Measurements from ENCODE around the gene AGXT2. TPM values are rescaled to one million over a fixed set of nuclear protein-coding genes. Genes with fewer than 3 reads are reported as not detected.

AGXT2 gene
- total and polyA plus RNA-seq, 2 of the 13 experiments (the other 11 are each of a cell fraction or from before 2014, with no cell fraction given): 0.04 to 0.13 TPM

GRCh38 chr5:35026280-35026840, 21.4 kb downstream of the AGXT2 start (continued):
- no peak for TF ChIP-seq ZBTB39 (CRISPR knock-in tag; IDR thresholded peaks at IDR 0.05)
- no peak for TF ChIP-seq ZFX (CRISPR knock-in tag; IDR thresholded peaks at IDR 0.05; ENCODE audit: low read depth)
- TF ChIP-seq GATAD2A (CRISPR knock-in tag; IDR thresholded peaks at IDR 0.05): peak; percentile 18; the same call in 1 of the 2 replicates
- peak; percentile 85; the same call in 1 of the 2 replicates for TF ChIP-seq CEBPB (IDR thresholded peaks at IDR 0.05; ENCODE audit: borderline replicate concordance, low read depth, low read length)
- TF ChIP-seq ZNF556 (CRISPR knock-in tag; IDR thresholded peaks at IDR 0.05; ENCODE audit: borderline replicate concordance): no peak
- TF ChIP-seq NFE2 (CRISPR knock-in tag; IDR thresholded peaks at IDR 0.05): no peak

GRCh38 chr5:35024911-35025510, 22.7 kb downstream of the AGXT2 start:
- Histone ChIP-seq H3K4me3 (replicated peaks in 1 of 3; ENCODE audit: insufficient read depth in 1 of 3, low read depth in 2 of 3, low read length in 3 of 3) (no peak overlapping the region), H3K27me3 (ENCODE audit: control insufficient read depth in 1 of 2, insufficient read depth in 2 of 2, low read length in 2 of 2) (no peaks in the 10 kb centered on the region; a peak in 1 of 5 replicates), H3K79me2 (ENCODE audit: insufficient read depth, low read length) (no peaks in the 10 kb centered on the region), H4K20me1 (ENCODE audit: insufficient read depth, low read length) (no peaks in the 10 kb centered on the region), H3K4me2 (ENCODE audit: low read depth, low read length) (no peak overlapping the region), H3K27ac (ENCODE audit: extremely low read length, insufficient read depth, low read length) (no peak overlapping the region), H3K36me3 (replicated peaks in 1 of 2; ENCODE audit: control insufficient read depth in 1 of 2, insufficient read depth in 2 of 2, low read length in 2 of 2) (no peaks in the 10 kb centered on the region), H2AFZ (ENCODE audit: low read length) (no peak overlapping the region), H3K4me1 (ENCODE audit: insufficient read depth, low read length) (peaks cover 34% of the 10 kb centered on the region), H3K9me3 (ENCODE audit: low read length) (no peaks in the 10 kb centered on the region), H3K9ac (ENCODE audit: insufficient read depth, low read depth, low read length) (no peak overlapping the region)
- TF ChIP-seq ZNF616 (CRISPR knock-in tag; IDR thresholded peaks at IDR 0.05; ENCODE audit: low read depth) (no peak), ZNF317 (CRISPR knock-in tag; IDR thresholded peaks at IDR 0.05) (no peak), MATR3 (CRISPR knock-in tag; IDR thresholded peaks at IDR 0.05) (no peak), NCOA5 (CRISPR knock-in tag; IDR thresholded peaks at IDR 0.05) (no peak), ZNF713 (CRISPR knock-in tag; IDR thresholded peaks at IDR 0.05) (no peak), ZNF775 (CRISPR knock-in tag; IDR thresholded peaks at IDR 0.05; ENCODE audit: borderline replicate concordance) (no peak), MLXIP (CRISPR knock-in tag; IDR thresholded peaks at IDR 0.05; ENCODE audit: borderline replicate concordance) (no peak), BCL6 (CRISPR knock-in tag; IDR thresholded peaks at IDR 0.05) (no peak), ZNF556 (CRISPR knock-in tag; IDR thresholded peaks at IDR 0.05; ENCODE audit: borderline replicate concordance) (no peak), CENPT (CRISPR knock-in tag; IDR thresholded peaks at IDR 0.05; ENCODE audit: low read depth) (no peak), MYNN (CRISPR knock-in tag; IDR thresholded peaks at IDR 0.05; ENCODE audit: low read depth) (no peak), SNAI1 (CRISPR knock-in tag; IDR thresholded peaks at IDR 0.05; ENCODE audit: borderline replicate concordance) (no peak), ZNF792 (CRISPR knock-in tag; IDR thresholded peaks at IDR 0.05) (no peak), SPEN (CRISPR knock-in tag; IDR thresholded peaks at IDR 0.05; ENCODE audit: low read depth) (no peak), ZNF678 (CRISPR knock-in tag; IDR thresholded peaks at IDR 0.05) (no peak)
- ChIA-PET POLR2A (no interaction called here), CTCF (ENCODE audit: low intra/inter-chr PET ratio, low total read pairs) (no interaction called here)
- intact Hi-C loops (cut with micrococcal nuclease; ENCODE audit: unreplicated experiment): loop anchor here (10.0 kb wide), 1 partner anchor 300 kb away; no protein-coding TSS in a partner anchor
- ATAC-seq (no peak), DNase-seq (ENCODE audit: low spot score) (no peak), FAIRE-seq (no peak)
- in situ Hi-C loops (cut with HindIII; ENCODE audit: extremely low pct_ligation_motif_present, low pct_unique_long_range_greater_than_20kb): no loop called here
- BruUV-seq (replicated peaks): no TSS peak
- WGBS (ENCODE audit: low lambda C conversion rate): 75% methylated on average over 10 of the region's 10 CpGs
